Measurements from ENCODE around the gene PPP1R13B. TPM values are rescaled to one million over a fixed set of nuclear protein-coding genes. Genes with fewer than 3 reads are reported as not detected.

Gene PPP1R13B
- total RNA-seq, 1 experiment from 2014 or later, result 19.0 TPM

- BruUV-seq (replicated peaks), result no TSS peak
- H3K9me3 ChIP-seq (ENCODE audit: control insufficient read depth, insufficient read depth, low read depth, low read length), result no peaks in the 10 kb centered on the region
- H3K4me1 ChIP-seq (ENCODE audit: control insufficient read depth, insufficient read depth, low read length), result no peaks in the 10 kb centered on the region
- no peaks in the 10 kb centered on the region for H3K27me3 ChIP-seq (ENCODE audit: control insufficient read depth, insufficient read depth, low read length)
- H3K27ac ChIP-seq (ENCODE audit: low read length), result no peak overlapping the region
- H3K4me3 ChIP-seq (ENCODE audit: low read depth in 2 of 2, low read length in 2 of 2), result no peak overlapping the region
- TF ChIP-seq CTCF (IDR thresholded peaks at IDR 0.05) (no peak), REST (IDR thresholded peaks at IDR 0.05; ENCODE audit: insufficient read depth in 1 of 2, low read depth in 2 of 2, low read length in 1 of 2) (no peak), SIN3A (IDR thresholded peaks at IDR 0.05; ENCODE audit: borderline replicate concordance, insufficient read depth, low read depth, low read length) (no peak), POLR2AphosphoS5 (IDR thresholded peaks at IDR 0.05; ENCODE audit: low read depth, low read length) (no peak)
- ChIA-PET CTCF (no interaction called here), POLR2A (no interaction called here)
- DNase-seq (ENCODE audit: low read depth, low spot score) (no peak), ATAC-seq (no peak)
- no peaks in the 10 kb centered on the region for H3K36me3 ChIP-seq (ENCODE audit: control insufficient read depth, insufficient read depth, low read length)
- intact Hi-C loops (cut with micrococcal nuclease; ENCODE audit: unreplicated experiment), result no loop called here
- in situ Hi-C loops (cut with HindIII; ENCODE audit: low pct_unique_long_range_greater_than_20kb, low sequenced_read_pairs), result no loop called here
Observed at GRCh38 chr14:103828315-103828967, 18.9 kb downstream of the PPP1R13B start.

- H3K9me3 ChIP-seq (ENCODE audit: control insufficient read depth, insufficient read depth, low read depth, low read length), result no peaks in the 10 kb centered on the region
- intact Hi-C loops (cut with micrococcal nuclease; ENCODE audit: unreplicated experiment), result no loop called here
- BruUV-seq (replicated peaks), result TSS peak; percentile 55
- ATAC-seq, result no peak
- ChIA-PET POLR2A (no interaction called here), CTCF (no interaction called here)
- in situ Hi-C loops (cut with HindIII; ENCODE audit: low pct_unique_long_range_greater_than_20kb, low sequenced_read_pairs), result no loop called here
- no peaks in the 10 kb centered on the region for H3K27me3 ChIP-seq (ENCODE audit: control insufficient read depth, insufficient read depth, low read length)
- TF ChIP-seq POLR2AphosphoS5 (IDR thresholded peaks at IDR 0.05; ENCODE audit: low read depth, low read length) (no peak), REST (IDR thresholded peaks at IDR 0.05; ENCODE audit: insufficient read depth in 1 of 2, low read depth in 2 of 2, low read length in 1 of 2) (no peak), SIN3A (IDR thresholded peaks at IDR 0.05; ENCODE audit: borderline replicate concordance, insufficient read depth, low read depth, low read length) (no peak), CTCF (IDR thresholded peaks at IDR 0.05) (no peak), TCF7L2 (IDR thresholded peaks at IDR 0.05; ENCODE audit: low read depth, low read length) (no peak)
- no peak overlapping the region for H3K4me3 ChIP-seq (ENCODE audit: low read depth in 2 of 2, low read length in 2 of 2)
- H3K27ac ChIP-seq (ENCODE audit: low read length), result no peak overlapping the region
- no peak for DNase-seq (ENCODE audit: low read depth, low spot score)
- H3K36me3 ChIP-seq (ENCODE audit: control insufficient read depth, insufficient read depth, low read length), result no peaks in the 10 kb centered on the region
- peaks cover 5% of the 10 kb centered on the region for H3K4me1 ChIP-seq (ENCODE audit: control insufficient read depth, insufficient read depth, low read length)
Observed at GRCh38 chr14:103825101-103825500, 22.3 kb downstream of the PPP1R13B start.
